Transverse colon (tissue), 4 donors: ENCODE measurements around the gene DNAJC7.

ENCODE experiments used
- EP300 ChIP-seq: sonication (generic); formaldehyde crosslinking; IDR thresholded peaks from one replicate; pipeline ENCODE4 v1.6.1; 2017; ENCODE audit warnings: antibody characterized with exemption, low read depth
- POLR2A ChIP-seq: fragments of 450-650 bp; IDR thresholded peaks from one replicate; pipeline ENCODE4 v1.6.1; 2016; ENCODE audit warnings: antibody characterized with exemption, mild to moderate bottlenecking, moderate library complexity
- POLR2AphosphoS5 ChIP-seq, 3 donors: sonication (generic); formaldehyde crosslinking; IDR thresholded peaks; one replicate each; pipeline ENCODE4 v1.6.1; 2016; ENCODE audit warnings: antibody characterized with exemption in 3 of 3
- TF ChIP-seq, protein P1 (sequence below), 5 experiments: fragments of 200-600 bp in 3 of 5; fragments of 450-650 bp in 2 of 5; sonication (generic) in 3 of 5; IDR thresholded peaks; 1 replicate in 2 of 5; 2 replicates in 3 of 5; pipeline ENCODE4 v1.5.1; 2016 to 2017; ENCODE audit warnings: antibody characterized with exemption in 5 of 5, inconsistent platforms in 3 of 5, mild to moderate bottlenecking in 2 of 5, moderate library complexity in 1 of 5

DNA sequence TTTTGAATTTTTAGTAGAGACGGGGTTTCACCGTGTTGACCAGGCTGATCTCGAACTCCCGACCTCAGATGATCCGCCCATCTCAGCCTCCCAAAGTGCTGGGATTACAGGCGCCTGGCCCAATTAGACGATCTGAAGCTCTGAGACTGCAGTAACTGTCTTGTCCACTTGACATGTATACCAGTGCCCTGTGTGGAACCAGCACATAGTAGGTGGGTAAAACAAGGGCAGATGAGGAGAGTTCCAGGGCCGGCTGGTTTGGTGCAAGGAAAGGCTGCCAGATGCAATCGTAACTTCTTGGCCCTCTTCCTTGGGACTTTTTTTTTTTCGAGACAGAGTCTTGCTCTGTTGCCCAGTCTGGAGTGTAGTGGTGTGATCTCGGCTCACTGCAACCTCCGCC is 30.1 kb upstream of the DNAJC7 start:
- TF ChIP-seq, protein P1, sequence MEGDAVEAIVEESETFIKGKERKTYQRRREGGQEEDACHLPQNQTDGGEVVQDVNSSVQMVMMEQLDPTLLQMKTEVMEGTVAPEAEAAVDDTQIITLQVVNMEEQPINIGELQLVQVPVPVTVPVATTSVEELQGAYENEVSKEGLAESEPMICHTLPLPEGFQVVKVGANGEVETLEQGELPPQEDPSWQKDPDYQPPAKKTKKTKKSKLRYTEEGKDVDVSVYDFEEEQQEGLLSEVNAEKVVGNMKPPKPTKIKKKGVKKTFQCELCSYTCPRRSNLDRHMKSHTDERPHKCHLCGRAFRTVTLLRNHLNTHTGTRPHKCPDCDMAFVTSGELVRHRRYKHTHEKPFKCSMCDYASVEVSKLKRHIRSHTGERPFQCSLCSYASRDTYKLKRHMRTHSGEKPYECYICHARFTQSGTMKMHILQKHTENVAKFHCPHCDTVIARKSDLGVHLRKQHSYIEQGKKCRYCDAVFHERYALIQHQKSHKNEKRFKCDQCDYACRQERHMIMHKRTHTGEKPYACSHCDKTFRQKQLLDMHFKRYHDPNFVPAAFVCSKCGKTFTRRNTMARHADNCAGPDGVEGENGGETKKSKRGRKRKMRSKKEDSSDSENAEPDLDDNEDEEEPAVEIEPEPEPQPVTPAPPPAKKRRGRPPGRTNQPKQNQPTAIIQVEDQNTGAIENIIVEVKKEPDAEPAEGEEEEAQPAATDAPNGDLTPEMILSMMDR (IDR thresholded peaks at IDR 0.05), result no peak
- TF ChIP-seq EP300 (no peak), POLR2AphosphoS5 (IDR thresholded peaks at IDR 0.05) (no peak), POLR2A (no peak)
